Fibroblast of peridontal ligament (primary cell): ENCODE measurements around the gene RNF157.

ENCODE experiments used
- DNase-seq: peaks from one replicate; pipeline ENCODE4 v3.0.0-alpha.2; 2010; ENCODE audit errors: extremely low read depth

RNF157 gene

DNA sequence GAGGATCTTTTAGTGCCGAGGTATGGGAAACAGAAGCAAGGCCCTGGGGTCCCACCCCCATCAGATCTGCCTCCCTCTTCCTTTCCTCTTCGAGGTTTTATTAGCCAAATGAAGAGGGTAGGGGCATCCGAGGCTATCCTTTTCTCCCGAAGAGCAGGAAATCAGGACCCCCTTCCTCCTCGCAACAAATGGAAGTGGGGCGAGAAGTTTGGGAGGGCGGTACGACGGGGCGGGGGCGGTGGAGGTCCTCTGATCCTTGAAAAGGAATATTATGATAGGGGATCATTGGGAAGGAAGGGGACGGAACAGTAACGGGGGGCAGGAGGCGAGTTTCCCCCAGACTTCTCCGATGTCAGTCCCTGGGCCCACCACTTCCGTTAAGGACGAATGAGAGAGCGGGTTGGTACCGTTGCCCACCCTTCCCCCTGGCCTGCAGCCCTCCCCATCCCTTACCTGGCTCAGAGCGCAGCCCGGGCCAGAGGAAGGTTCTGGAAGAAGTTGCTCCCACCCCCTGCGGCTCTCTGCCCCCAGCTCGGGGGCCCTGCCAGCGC is 99.6 kb downstream of the RNF157 start:
- no peak for DNase-seq

DNA sequence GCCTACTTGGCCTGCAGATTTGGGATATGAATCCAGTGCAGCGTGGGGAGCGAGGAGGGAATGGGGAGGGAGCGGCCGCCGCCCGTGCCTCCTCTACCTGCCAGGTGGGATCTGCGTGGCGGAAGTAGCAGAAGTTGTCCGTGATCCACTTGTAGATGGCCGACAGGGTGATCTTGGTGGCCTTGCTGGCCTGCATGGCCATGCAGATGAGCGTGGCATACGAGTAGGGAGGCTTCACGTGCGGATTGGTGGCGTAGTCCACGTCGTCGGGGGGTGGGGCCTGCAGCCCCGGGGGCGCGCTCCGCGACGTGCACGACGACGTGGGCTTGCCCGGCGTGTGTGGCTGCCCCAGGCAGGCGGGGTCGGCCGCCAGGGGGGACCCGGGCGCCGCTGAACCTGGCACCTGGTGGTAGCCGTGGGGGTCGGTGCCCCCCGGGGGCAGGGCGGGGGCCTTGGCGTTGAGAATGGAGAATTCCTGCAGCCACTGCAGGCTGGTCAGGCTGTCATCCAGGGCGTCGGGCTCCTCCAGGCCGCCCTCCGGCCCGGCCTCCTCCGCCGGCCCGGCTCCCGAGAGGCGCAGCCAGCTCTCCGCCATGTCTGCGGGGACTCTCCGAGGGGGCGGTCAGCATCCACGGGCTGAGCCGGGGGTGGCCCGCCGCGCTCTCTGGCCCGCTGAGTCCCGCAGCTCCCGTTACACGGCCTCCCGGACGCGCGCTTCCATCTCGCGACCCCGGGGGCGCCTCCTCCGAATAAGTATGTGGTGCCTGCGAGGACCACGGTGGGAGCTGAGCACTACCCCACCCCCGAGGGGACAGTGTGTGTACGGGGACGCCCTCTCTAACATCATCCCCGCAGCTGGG is 100.3 kb downstream of the RNF157 start:
- no peak for DNase-seq

DNA sequence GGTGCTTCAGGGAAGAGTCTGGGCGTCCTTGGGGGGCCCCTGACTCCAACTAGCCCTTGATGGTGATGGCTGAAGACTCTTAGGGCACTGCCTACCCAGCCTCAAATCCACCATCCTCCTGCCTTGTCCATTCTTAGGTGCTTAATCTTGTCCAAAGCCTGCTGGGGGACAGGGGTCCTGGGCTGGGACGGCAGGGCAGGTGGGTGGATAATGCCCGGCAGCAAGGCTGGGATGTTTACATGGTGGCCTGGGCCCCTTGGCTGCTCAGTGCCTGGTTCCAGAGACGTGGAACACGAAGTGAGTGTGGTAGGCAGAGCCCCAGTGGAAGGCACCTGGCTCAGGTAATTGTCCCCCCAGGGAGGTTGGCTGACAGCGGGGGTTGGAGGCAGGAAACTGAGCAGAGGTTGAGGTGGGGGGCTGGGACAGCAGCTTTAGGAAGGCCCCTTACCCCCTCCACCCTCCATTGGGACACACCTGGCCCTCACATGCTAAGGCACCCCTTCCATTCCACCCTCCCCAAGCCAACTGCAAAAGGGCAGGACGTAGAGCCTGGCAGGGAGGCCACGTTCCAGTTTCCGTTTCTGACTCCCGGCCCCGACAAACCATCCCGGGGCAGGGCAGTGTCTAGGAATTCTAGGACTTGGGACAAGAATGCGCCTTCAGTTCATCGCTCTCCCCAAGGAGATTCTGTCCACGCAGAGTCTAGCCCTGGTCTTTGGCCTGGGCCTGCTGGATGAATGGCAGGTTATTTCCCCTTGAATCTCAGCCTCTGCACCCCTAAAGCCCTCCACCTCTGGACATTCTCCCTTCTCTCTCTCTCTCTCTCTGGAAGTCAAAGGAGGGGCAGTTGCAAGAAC is 101.2 kb downstream of the RNF157 start:
- no peak for DNase-seq

DNA sequence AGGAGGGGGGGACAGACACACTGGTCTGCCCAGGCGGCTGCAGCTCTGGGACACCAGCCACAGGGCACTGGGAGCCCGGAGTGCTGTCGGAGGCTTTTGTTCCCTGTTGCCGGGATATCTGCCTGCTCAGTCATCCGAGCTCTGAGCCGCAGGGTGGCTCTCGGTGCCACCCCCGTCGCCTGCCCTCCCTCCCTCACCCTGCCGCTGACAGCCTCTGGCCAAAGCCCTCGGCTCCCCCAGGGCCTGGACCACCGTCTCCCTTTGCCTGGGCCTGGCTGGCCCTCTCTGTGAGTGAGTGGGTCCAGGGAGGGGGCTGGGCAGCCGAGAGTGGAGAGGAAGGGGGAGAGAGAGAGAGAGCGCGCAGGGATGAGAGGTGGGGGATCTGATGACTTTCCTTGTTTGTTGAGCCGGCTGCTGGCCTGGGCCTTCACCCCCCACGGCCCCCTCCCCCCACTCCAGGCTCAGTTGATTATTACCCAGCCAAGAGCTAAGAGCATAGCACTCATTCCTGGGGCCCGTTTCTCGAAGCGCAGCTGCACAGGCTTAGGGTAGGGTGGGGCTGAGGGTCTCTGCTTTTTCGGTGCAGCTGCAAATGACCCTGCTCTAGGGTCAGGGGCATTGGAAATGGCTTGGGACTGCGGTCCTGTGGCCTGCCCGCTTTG is 101.9 kb downstream of the RNF157 start:
- DNase-seq, result no peak

DNA sequence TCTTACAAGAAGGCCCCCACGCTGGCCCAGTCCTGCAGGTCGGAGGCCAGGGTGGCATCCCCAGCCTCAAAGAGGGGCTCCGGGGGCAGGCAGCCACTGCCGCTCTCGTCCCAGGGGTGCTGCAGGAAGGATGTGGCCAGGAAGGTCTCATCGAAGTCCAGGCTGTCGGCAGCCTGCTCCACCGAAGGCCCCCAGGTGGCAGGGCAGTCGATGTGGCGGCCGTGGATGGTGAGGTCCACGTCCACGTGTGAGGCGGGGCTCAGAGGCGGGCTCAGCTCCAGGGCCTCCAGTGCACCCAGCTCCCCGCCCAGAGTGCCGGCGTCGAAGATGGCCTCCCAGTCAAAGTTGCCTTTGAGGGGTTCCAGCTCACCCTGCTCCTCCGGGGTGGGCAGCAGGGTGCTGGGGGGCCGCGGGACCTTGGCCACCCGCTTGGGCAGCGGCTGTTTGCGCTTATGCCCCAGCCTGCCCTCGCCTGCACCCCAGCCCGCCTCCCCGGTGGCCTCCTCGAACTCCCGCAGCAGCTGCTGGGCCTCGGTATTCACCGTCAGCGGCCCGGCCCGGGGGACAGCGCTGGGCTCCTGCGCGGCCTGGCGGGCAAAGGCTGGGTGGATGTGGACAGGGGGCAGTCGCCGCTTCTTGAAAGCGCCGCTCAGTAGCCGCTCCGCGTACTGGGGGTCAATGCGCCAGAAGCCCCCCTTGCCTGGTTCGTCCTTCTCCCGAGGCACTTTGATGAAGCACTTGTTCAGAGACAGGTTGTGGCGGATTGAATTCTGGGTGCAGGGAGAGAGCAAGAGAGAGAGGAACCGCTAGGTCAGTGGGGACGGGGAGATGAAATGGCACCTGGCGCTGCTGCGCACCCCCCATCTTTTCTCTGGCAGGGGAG is 102.7 kb downstream of the RNF157 start:
- DNase-seq, result no peak

DNA sequence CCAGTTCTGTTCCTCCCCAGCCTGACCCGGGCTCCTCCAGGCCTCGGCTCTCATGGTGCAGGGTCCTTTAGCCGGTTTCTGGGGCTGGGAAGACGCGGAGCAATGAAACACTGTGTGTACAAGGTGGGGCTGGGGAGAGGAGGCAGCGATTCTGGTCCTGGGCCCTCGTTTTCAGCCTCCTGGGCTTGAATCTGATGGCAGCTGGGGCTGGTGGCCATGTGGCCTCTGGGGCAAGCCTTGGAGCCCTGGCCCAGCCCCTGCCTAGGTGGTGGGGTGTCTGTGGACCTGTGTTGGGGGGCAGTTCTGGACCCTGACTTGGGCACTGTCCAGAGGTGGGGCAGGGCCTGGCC is 103.3 kb downstream of the RNF157 start:
- DNase-seq, result no peak

DNA sequence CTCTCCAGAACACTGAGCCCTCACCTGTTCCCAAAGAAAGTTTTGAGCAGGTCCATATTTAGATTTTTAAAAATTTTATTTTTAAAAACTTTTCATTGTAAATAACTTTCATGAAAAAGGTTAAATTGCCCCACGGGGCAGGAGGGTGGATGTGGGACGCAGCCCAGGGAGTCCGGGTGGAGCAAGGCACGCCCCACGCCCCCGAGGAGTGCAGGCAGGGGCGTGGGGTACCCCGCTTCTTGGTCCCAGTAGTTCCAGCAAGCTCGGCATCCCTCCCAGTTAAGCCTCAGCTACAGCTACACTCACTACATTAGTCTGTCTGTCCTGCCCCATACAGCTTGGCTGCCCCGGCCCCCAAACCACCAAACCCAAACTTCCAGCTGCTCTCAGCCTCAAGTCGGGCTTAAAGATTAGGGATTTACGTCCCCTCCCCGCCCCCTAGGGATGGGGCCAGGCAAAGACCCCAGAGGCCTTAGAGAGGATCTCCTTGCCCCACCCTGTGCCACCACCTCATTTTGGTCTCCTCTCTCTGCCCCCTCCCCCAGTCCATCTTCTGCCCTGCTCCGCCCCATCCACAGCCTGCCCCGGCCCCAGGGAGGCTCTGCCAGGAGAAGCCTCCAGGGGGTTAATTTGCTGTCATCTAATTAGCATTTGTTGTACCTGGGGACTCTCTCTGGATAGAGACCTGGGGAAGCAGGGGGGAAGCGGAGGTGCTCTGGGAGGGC is 103.9 kb downstream of the RNF157 start:
- no peak for DNase-seq

DNA sequence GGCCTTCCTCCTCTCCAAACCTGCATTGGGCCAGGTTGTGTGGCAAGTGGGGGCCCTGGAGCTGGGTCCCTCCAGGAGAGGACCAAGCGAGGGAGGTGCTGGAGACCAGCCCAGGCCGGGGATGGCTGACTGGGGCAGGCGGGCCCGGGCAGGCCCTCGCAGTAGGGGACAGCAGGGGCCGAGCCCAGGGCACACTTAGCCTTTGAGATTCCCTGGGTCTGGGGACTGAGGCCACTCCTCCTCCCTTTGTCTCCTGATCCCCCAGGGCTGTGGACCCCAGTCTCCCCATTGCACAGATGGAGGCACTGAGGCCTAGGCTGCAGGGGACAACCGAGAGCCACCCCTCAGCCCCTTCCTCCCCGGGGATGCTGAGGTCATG is 104.5 kb downstream of the RNF157 start:
- DNase-seq, result no peak

DNA sequence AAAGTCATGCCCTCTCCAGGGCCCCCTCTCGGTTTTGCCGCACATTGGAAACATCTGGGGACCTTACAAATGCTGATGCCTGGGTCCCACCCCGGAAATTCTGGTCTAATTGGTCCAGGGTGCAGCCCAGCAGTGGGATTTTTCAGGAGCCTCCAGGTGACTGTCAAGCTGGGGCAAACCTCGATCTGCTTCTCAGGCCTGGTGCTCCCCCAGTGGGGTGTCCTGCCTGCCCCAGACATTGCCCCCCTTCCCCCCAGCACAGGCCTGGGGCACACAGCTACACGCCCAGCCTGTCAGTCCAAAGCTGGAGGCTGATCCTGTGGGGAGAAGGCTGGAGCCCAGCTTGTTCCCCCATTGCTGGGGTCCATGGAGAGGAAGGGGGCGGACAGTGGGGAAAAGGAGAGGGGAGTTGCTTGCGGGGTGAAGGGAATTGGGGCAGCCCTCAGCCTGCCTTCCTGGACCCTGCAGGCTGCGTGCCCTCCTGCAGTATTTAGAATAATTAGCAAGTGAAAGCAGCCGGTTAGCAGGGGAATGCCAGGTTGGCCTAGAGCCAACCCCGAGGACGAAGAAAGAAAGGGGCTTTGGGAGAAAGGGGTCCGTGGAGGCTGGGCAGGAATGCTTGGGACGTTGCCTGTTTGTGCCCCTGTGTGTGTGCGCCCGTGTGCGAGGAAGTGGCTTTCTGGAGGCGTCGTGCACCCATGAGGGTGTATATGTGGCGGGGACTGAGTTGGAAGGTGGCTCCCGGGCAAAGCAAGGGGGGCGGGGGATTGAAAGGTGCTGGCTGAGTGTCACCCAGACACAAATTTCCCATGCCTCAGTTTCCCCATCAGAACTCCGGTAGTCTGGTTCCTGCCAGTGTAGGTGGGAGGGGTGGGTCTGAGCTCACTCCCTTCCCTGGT is 105.1 kb downstream of the RNF157 start:
- DNase-seq, result no peak

DNA sequence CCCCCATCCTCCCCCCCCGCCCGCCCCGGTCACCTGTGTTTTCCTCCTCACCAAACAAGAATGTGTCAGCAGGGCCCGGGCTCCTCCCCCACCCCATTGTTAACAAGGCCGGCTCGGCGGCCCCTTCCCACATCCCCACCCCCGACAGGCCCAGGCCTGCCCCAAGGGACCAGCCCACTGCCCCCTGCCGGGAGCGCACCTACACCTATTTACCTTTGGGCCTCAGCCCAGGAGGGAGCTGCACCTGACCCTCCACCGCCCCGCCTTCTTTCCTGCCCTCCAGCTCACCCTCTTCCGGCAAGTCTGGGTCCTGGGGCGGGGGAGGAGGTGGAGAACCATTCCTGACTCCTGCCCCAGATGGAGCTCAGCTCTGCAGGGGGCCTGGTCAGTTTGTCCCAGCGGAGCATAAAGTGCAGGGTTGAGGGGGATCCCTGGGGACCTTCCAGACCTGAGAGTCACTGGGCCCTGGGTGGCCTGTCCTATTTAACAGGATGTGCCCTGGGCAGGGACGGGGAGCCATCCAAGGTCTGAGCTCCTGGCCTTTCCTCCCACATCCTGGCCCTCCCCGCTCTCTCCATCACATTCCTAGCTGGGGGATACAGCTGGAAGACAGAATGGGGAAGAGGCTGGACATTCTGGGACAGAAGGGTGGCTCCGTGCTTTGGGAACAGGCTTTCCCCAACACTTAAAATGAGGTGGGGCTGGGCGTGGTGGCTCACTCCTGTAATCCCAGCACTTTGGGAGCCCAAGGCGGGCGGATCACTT is 107.5 kb downstream of the RNF157 start:
- DNase-seq, result no peak

DNA sequence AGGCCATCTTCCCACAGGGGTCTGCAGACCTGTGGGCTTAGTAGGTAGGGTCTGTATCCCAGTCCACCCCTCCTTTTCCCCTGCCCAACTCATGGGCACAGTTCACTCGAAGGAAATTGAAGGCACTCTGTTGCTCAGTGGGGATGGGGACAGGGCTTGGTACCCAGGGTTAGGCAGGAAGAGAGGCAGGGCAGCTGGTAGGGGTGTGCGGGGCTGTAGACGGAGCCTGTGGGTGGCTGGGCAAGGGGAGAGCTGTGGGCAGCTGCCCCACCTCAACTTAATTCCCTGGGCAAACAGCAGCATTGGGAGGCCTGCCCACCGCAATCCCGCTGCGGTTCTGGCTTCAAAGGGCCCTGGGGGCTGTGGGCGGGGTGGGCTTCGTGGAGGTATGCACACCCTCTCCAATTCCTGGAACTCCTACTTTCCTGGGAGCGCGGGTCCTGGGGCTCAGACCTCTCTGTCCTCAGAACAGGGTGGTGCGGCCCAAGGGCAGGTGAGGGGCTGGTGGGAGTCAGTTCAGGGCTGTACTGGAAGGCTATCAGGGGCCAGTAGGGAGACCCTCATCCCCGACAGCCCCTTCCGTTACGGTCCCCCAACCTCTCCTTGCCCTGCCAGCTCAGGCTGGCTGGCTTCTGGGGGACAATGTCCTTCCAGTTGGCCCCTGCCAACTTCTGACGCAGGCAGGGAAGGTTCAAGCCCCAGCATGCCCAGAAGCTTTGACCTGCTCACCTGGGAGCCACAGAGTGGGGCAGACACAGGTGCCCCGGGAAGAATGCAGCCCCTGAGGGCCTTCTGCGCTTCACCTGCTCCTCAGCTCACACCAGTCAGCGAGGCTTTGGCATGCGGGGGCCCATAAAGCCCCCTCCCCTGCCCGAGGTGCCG is 108.4 kb downstream of the RNF157 start:
- no peak for DNase-seq

DNA sequence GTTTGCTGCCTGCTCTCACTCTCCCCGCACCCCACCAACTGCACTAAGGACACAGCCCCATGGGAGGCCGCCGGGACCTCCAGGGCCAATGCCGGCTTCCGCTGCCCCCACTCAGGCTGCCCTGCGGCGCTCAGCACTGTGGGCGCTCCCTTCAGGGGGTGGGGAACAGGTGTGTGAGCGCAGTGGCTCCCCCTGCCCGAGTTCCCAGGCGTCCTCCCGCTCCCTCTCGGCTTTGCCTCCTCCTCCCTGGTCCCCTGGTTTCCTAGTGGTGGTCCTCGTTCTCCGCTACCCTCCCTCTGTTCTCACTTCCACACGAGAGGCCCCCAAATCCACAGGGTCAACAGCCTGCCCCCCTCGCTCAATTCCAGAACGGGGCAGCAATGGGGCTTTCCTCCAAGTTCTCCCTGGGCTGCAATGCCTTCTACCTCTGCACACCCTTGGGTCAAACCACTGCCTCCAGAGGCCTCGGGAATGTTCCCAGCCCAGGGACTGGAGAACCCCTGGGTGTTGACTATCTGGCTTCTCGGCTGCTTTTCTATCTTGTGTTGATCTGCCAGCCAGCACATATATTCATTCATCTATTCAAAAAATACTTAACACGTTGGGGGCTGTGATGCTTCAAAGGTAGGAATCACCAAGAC is 109.1 kb downstream of the RNF157 start:
- DNase-seq, result no peak

DNA sequence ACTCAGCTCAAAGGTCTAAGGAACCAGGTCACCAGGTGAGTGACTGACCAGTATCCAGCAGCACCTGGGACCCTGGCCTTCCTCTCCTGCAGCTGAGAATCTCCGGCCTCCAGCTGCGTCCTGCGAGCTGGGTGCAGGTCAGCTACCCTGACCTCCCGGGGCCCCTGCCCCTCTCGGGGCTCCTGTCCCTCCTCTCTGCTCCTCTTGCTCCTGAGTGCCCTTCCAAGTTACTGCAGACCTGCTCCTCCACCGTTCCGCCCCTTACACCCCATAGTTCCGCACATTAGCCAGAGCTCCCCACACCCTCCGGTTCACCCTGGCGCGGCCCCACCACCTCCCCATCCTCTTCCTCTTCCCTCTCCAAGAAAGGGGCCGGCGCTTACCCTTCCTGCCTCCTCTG is 109.8 kb downstream of the RNF157 start:
- DNase-seq, result no peak

DNA sequence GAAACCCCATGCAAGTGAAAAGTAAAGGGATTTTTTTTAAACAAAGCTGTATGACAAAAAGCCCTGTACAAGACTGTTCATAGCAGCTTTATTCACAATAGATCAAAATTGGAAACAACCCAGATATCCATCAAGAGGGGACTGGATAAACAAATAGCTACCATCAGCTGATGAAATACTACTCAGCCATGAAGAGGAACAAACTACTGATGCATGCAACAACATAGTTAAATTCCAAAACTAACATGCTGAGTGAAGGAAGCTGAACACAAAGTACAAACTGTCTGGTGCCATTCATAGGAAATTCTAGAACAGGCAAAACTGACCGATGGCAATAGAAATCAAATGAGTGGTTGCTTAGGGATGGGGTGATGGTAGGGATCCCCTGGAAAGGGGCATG is 114.4 kb downstream of the RNF157 start:
- DNase-seq, result no peak

DNA sequence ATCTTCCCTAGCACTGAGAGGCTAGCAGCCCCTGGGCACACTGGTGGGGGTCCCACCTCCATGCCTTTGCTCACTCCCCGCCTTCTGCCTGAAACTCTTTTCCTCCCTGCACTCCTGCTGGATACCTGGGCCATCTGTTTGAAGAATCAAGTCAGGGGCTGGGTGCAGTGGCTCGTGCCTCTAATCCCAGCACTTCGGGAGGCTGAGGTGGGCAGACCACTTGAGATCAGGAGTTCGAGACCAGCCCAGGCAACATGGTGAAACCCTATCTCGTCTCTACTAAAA is 115.0 kb downstream of the RNF157 start:
- no peak for DNase-seq

DNA sequence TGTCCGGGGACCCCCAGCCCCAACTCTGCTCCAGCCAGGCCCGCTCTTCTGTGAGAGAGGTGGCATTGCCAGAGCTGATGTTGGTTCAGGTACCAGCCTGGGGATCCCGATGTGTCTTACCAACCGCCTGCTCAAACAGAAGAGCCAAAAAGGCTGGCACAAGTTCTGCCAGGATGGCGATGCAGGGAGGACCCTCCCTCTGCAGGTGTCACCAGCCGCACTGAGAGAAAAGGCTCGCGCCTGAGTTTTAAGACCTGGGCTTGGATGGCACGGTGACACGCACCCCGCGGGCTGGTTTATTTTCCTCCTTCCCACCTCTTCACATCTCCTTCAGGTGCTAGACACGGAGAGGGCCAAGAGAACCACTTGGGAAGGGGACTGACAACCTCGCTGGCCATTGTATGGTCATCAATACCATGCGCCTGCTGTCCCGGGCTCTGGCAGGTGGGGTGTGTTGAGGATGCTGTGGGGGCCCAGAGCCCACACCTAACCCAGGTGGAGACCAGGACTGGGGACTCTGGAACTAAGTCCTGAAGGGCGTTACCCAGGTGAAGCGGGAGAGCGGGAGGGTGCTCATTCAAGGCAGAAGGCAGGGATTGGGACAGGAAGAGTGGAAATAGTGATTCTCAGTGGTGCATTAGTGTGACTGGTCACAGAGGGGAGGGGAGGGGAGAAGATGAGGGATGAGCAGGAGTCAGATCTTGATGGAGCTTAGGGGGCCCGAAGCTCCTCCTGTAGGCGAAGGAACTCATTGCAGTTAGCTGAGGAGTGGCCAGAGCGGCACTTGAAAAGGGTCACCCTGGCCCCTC is 115.5 kb downstream of the RNF157 start:
- no peak for DNase-seq
